Fibroblast of mammary gland (primary cell): ENCODE data around the gene SLC4A2.
A peak's percentile ranks its signal among the peaks of the same experiment; 100 is the strongest.

Source experiments
- DNase-seq: peaks from one replicate; pipeline ENCODE4 v3.0.0-alpha.2; 2010; ENCODE audit warnings: low read depth
- H3K4me3 ChIP-seq: 2 replicates; pipeline ENCODE4 v1.5.1; 2011; ENCODE audit warnings: low read depth, mild to moderate bottlenecking, low read length, moderate library complexity; ENCODE audit not compliant: control insufficient read depth
- CTCF ChIP-seq: conservative IDR thresholded peaks from 2 replicates; pipeline ENCODE4 v1.5.1; 2011; ENCODE audit warnings: low read depth, low read length, inconsistent platforms; ENCODE audit not compliant: control insufficient read depth, insufficient read depth

SLC4A2 gene

GRCh38 chr7:151113344-151114150 is 54.2 kb downstream of the SLC4A2 start:
- H3K4me3 ChIP-seq = no peak overlapping the region
- no peak for TF ChIP-seq CTCF
- peak; percentile 57 for DNase-seq

- H3K4me3 ChIP-seq = no peak overlapping the region
- no peak for DNase-seq
- TF ChIP-seq CTCF = no peak
Measured at GRCh38 chr7:151114151-151115090, 55.0 kb downstream of the SLC4A2 start.

- H3K4me3 ChIP-seq = no peak overlapping the region
- TF ChIP-seq CTCF = no peak
- peak; percentile 24 for DNase-seq
Measured at GRCh38 chr7:151115121-151115835, 55.9 kb downstream of the SLC4A2 start.

- no peak overlapping the region for H3K4me3 ChIP-seq
- TF ChIP-seq CTCF = no peak
- no peak for DNase-seq
Measured at GRCh38 chr7:151115836-151116418, 56.5 kb downstream of the SLC4A2 start.

GRCh38 chr7:151116603-151117440 is 57.4 kb downstream of the SLC4A2 start:
- no peak for DNase-seq
- no peak overlapping the region for H3K4me3 ChIP-seq
- TF ChIP-seq CTCF = no peak
